SJSA1 (cell line): ENCODE data around the gene FGFRL1. TPM values are rescaled to one million over a fixed set of nuclear protein-coding genes. Genes with fewer than 3 reads are reported as not detected.

ENCODE experiments used
- DNase-seq, 2 experiments: peaks; one replicate each; pipeline ENCODE4 v3.0.0-alpha.2; 2015 to 2020; ENCODE audit warnings: low spot score in 2 of 2, low read depth in 1 of 2
- H3K27ac ChIP-seq: fragments of 250-450 bp; sonication (Bioruptor Pico); 2 replicates; pipeline ENCODE4 v1.5.1; 2020; ENCODE audit warnings: mild to moderate bottlenecking, moderate library complexity
- H3K27me3 ChIP-seq: fragments of 250-450 bp; sonication (Bioruptor Pico); replicated peaks from 2 replicates; pipeline ENCODE4 v1.5.1; 2020; ENCODE audit warnings: mild to moderate bottlenecking, moderate library complexity
- H3K36me3 ChIP-seq: fragments of 250-450 bp; sonication (Bioruptor Pico); 2 replicates; pipeline ENCODE4 v1.5.1; 2020; ENCODE audit warnings: mild to moderate bottlenecking
- H3K4me1 ChIP-seq: fragments of 250-450 bp; sonication (Bioruptor Pico); replicated peaks from 2 replicates; pipeline ENCODE4 v1.6.1; 2021; ENCODE audit warnings: mild to moderate bottlenecking
- H3K4me3 ChIP-seq: fragments of 250-450 bp; sonication (Bioruptor Pico); 2 replicates; pipeline ENCODE4 v1.5.1; 2020; ENCODE audit warnings: mild to moderate bottlenecking
- H3K9me3 ChIP-seq: fragments of 250-450 bp; sonication (Bioruptor Pico); replicated peaks from 2 replicates; pipeline ENCODE4 v1.5.1; 2020; ENCODE audit warnings: mild to moderate bottlenecking
- total RNA-seq: library from RNA; depleted of rRNA; stranded (reverse); fragments of >200 nt; shearing (Covaris generic); gene quantifications from 2 replicates; pipeline ENCODE4 v1.2.3, GENCODE V29; 2014; rRNA removed

The FGFRL1 gene
- total RNA-seq, 1 experiment from 2014 or later = 21.5 TPM

- Histone ChIP-seq H3K36me3 (no peaks in the 10 kb centered on the region), H3K27ac (no peak overlapping the region), H3K27me3 (no peaks in the 10 kb centered on the region), H3K4me3 (no peak overlapping the region), H3K9me3 (no peaks in the 10 kb centered on the region), H3K4me1 (no peaks in the 10 kb centered on the region)
- DNase-seq = no peak
Observed at GRCh38 chr4:1061056-1061700, 49.8 kb downstream of the FGFRL1 start.

GRCh38 chr4:1061760-1062159 is 50.3 kb downstream of the FGFRL1 start:
- Histone ChIP-seq H3K27ac (no peak overlapping the region), H3K4me1 (no peaks in the 10 kb centered on the region), H3K36me3 (no peaks in the 10 kb centered on the region), H3K9me3 (no peaks in the 10 kb centered on the region), H3K4me3 (no peak overlapping the region), H3K27me3 (no peaks in the 10 kb centered on the region)
- no peak for DNase-seq

DNA sequence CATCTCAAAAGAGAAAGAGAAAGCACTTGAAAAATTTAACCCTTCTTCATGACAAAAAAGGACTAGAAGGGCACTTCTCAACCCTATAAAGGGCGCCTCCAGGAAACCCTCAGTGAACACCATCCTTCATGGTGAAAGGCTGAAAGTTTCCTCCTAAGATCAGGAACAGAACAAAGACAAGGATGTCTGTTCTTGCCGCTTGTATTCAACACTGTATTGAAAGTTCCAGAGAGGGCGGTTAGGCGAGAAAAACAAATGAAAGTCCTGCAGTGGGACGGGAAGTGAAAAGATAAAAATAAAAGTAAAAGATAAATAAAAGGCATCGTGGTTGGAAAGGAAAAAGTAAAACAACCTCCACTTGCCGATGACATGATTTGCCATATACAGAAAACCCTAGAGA is 51.0 kb downstream of the FGFRL1 start:
- no peak overlapping the region for H3K27ac ChIP-seq
- DNase-seq = no peak
- H3K4me3 ChIP-seq = no peak overlapping the region
- H3K27me3 ChIP-seq = no peaks in the 10 kb centered on the region
- no peaks in the 10 kb centered on the region for H3K9me3 ChIP-seq
- no peaks in the 10 kb centered on the region for H3K4me1 ChIP-seq
- no peaks in the 10 kb centered on the region for H3K36me3 ChIP-seq

DNA sequence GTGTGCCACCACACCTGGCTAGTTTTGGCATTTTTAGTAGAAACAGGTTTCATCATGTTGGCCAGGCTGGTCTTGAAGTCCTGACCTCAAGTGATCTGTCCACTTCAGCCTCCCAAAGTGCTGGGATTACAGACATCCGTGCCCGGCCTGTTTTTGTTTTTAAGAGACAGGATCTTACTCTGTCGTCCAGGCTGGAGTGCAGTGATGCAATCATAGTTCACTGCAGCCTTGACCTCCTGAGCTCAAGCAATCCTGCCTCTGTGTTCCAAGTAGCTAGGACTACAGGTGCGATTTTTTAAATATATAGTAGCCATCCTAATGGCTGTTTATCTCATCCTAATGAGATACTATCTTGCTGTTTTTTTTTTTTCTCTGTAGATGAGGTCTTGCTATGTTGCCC is 54.3 kb downstream of the FGFRL1 start:
- no peak overlapping the region for H3K4me3 ChIP-seq
- no peak for DNase-seq
- no peaks in the 10 kb centered on the region for H3K9me3 ChIP-seq
- H3K27ac ChIP-seq = no peak overlapping the region
- H3K4me1 ChIP-seq = no peaks in the 10 kb centered on the region
- no peaks in the 10 kb centered on the region for H3K36me3 ChIP-seq
- no peaks in the 10 kb centered on the region for H3K27me3 ChIP-seq

DNA sequence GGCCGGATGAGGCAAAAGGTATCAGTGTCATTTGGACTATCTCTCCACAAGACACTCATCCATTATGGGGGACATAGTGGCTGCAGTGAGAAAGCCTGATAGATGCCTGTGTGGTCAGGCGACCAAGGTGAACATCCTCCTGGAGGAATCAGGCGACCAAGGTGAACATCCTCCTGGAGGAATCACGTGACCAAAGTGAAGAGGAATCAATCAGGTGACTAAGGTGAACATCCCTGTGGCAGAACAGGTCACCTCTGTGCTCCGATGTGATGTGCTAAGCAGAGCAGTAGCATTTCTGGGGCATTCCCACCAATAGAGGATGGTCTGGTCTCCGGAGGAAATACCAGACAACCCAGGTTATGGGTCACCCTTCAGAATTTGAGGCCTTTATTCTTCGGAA is 58.0 kb downstream of the FGFRL1 start:
- no peak for DNase-seq
- no peak overlapping the region for H3K27ac ChIP-seq
- H3K27me3 ChIP-seq = no peaks in the 10 kb centered on the region
- no peak overlapping the region for H3K4me3 ChIP-seq
- H3K9me3 ChIP-seq = no peaks in the 10 kb centered on the region
- H3K4me1 ChIP-seq = no peaks in the 10 kb centered on the region
- H3K36me3 ChIP-seq = no peaks in the 10 kb centered on the region

- H3K9me3 ChIP-seq = no peaks in the 10 kb centered on the region
- H3K4me1 ChIP-seq = no peaks in the 10 kb centered on the region
- peak in 1 of 2 experiments; percentile 4 for DNase-seq
- H3K27me3 ChIP-seq = no peaks in the 10 kb centered on the region
- H3K36me3 ChIP-seq = no peaks in the 10 kb centered on the region
- no peak overlapping the region for H3K27ac ChIP-seq
- no peak overlapping the region for H3K4me3 ChIP-seq
Observed at GRCh38 chr4:1072830-1073446, 61.5 kb downstream of the FGFRL1 start.

DNA sequence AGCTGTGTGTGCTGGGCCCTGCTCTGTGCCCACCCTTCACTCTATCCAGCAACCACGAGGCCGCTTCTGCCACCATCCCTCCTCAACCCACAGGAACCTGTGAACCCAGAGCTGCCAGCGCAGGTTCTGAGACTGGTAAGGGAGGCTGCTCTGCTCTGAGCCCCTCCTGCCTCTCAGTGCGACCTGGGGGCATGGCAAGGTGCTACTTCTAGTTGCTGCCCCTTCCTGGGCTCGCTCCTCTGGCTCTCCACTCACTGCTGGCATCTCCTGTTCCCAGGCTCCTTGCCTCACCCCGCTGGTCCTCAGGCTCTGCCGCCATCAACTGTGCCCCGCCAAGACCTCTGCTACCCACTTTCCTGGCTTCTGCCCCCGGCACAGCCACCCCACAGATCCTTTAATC is 62.7 kb downstream of the FGFRL1 start:
- Histone ChIP-seq H3K9me3 (no peaks in the 10 kb centered on the region), H3K27ac (no peak overlapping the region), H3K4me3 (no peak overlapping the region), H3K36me3 (no peaks in the 10 kb centered on the region), H3K27me3 (no peaks in the 10 kb centered on the region), H3K4me1 (no peaks in the 10 kb centered on the region)
- no peak for DNase-seq

DNA sequence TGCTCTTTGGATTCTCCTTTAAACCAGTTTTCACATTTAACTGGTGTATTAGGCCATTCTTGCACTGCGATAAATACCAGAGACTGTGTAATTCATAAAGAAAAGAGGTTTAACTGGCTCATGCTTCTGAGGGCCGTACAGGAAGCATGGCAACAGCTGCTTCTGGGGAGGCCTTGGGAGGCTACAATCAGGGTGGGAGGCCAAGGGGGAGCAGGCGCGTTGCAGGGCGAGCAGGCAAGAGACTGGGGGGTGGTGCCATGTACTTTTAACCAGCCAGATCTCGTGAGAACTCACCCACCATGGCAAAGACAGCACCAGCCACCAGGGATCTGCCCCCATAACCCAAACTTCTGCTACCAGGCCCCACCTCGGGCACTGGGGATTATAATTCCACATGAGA is 63.8 kb downstream of the FGFRL1 start:
- Histone ChIP-seq H3K4me1 (no peaks in the 10 kb centered on the region), H3K36me3 (no peaks in the 10 kb centered on the region), H3K27me3 (no peaks in the 10 kb centered on the region), H3K9me3 (no peaks in the 10 kb centered on the region), H3K27ac (no peak overlapping the region), H3K4me3 (no peak overlapping the region)
- DNase-seq = no peak

DNA sequence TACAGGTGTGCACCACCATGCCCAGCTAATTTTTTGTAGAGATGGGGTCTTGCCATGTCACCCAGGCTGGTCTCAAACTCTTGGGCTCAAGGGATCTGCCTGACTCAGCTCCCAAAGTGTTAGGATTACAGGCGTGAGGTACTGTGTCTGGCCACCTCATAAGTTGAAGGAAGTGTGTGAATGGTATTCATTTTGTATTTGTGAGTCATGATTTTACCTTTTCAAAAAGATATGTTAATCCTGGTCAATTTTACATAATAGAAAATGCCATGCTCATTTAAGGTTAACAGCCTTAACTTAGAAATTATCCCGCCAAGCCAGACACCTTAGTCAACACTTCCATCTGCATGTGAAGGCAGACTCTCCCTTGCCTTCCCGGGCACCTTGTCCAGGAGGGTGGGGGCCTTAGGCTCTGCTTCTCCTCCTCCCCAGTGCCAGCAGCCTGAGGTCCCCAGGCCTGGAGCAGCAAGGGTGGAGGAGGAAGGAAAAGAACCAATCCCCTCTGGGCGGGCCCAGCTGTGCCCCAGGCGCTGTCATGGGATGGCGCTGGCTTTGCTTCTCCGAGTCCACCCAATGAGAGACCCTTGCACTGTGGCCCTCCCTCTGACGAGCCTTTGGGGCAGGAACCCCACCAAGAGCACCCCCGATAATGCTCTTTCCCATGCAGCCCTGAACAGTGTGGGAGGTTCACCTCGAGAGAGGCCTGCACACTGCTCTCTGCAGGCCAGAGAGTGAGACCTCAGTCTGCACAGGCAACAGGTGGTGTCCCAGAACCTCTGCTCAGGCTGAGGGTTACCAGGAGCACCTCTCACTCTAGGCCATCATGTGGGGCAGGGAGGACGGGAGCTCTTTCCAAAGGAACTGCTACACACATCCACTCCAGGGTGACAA is 64.6 kb downstream of the FGFRL1 start:
- H3K4me1 ChIP-seq = no peaks in the 10 kb centered on the region
- no peak overlapping the region for H3K27ac ChIP-seq
- H3K36me3 ChIP-seq = no peaks in the 10 kb centered on the region
- no peak overlapping the region for H3K4me3 ChIP-seq
- H3K9me3 ChIP-seq = no peaks in the 10 kb centered on the region
- no peak for DNase-seq
- no peaks in the 10 kb centered on the region for H3K27me3 ChIP-seq

Other genes with a start within 250 kb of the FGFRL1 start
- not detected in 2 replicates for gene CPLX1, start 185.5 kb upstream of the FGFRL1 start, total RNA-seq
- 36.9 and 44.4 TPM in 2 replicates for gene GAK, start 79.3 kb upstream of the FGFRL1 start, total RNA-seq
- gene TMEM175, start 79.2 kb upstream of the FGFRL1 start, total RNA-seq = 8.8 and 13.1 TPM in 2 replicates
- 2.4 and 4.2 TPM in 2 replicates for gene DGKQ, start 38.1 kb upstream of the FGFRL1 start, total RNA-seq
- 1.4 and 2.4 TPM in 2 replicates for gene IDUA, start 24.6 kb upstream of the FGFRL1 start, total RNA-seq
- gene SLC26A1, start 18.2 kb upstream of the FGFRL1 start, total RNA-seq = not detected in 2 replicates
- gene RNF212, start 101.9 kb downstream of the FGFRL1 start, total RNA-seq = not detected in 2 replicates
- 0.16 TPM in 1 of 2 replicates, not detected in the other for gene SPON2, start 161.0 kb downstream of the FGFRL1 start, total RNA-seq
- 80.9 and 89.3 TPM in 2 replicates for gene CTBP1, start 237.5 kb downstream of the FGFRL1 start, total RNA-seq